ENCODE results near the gene SHCBP1L.

The SHCBP1L gene

DNA sequence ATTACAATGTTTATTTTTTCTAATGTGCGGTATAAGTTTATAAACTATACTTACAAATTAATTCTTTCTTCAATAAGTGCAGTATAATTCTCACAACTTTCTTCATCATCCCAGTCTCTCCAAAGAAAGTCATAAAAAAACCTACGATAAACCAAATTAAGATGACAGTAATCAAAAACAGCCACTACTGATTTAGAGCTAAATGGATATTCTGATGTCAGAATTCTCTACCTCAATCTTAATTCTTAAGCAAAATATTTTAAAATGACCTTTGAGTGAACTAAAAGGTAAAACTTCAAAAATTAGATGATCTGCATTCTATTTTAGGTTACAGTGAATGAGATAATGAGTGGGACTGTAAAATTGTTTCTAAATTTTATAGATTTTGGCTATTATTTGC is 13.6 kb downstream of the SHCBP1L start:
- no peaks in the 10 kb centered on the region for H3K27me3 ChIP-seq (ENCODE audit: insufficient read depth, low read length)
- no peaks in the 10 kb centered on the region for H3K36me3 ChIP-seq (ENCODE audit: insufficient read depth, low read length)
- no peaks in the 10 kb centered on the region for H3K79me2 ChIP-seq (ENCODE audit: insufficient read depth, low read length)
- H3K9me3 ChIP-seq (ENCODE audit: low read length) = peaks cover 6% of the 10 kb centered on the region; the same call in 1 of the 2 replicates
- no peaks in the 10 kb centered on the region for H3K4me1 ChIP-seq (ENCODE audit: insufficient read depth, low read length, severe bottlenecking)
- TF ChIP-seq EZH2 (IDR thresholded peaks at IDR 0.05; ENCODE audit: borderline replicate concordance, low read length) = no peak
- no peak for TF ChIP-seq CTCF (IDR thresholded peaks at IDR 0.05; ENCODE audit: low read length)
- H2AFZ ChIP-seq (ENCODE audit: low read length) = no peak overlapping the region
- no peaks in the 10 kb centered on the region for H3F3A ChIP-seq (ENCODE audit: insufficient read depth, low read length)
- H3K4me3 ChIP-seq (ENCODE audit: low read depth, low read length, poor library complexity, severe bottlenecking) = no peak overlapping the region
- no peaks in the 10 kb centered on the region for H3K9me2 ChIP-seq (ENCODE audit: low read depth, low read length)
- H4K20me1 ChIP-seq (ENCODE audit: insufficient read depth, low read length) = no peaks in the 10 kb centered on the region
- no peak overlapping the region for H3K4me2 ChIP-seq (ENCODE audit: low read length)
- no peak overlapping the region for H3K27ac ChIP-seq (ENCODE audit: low read depth, low read length, poor library complexity, severe bottlenecking)
- H3K9ac ChIP-seq (ENCODE audit: low read length) = no peak overlapping the region

DNA sequence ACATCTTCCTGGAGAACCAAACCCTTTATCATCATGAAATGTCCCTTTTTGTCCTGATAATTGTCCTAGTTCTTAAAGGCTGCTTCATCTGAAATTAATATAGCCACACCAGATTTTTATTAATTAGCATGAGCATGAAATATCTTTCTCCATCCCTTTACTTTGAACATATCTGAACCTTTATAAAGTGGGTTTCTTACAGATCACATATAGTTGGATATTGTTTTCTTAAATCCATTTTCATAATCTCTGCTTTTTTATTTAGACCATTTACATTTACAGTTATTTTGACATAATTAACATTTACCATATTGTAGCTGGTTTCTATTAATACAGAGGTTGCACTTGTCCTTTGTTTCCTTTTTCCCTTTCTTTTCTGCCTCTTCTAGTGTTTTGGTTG is 17.2 kb downstream of the SHCBP1L start:
- Histone ChIP-seq H3K4me2 (ENCODE audit: low read length) (no peak overlapping the region), H2AFZ (ENCODE audit: low read length) (no peak overlapping the region), H3F3A (ENCODE audit: insufficient read depth, low read length) (no peaks in the 10 kb centered on the region), H3K4me1 (ENCODE audit: insufficient read depth, low read length, severe bottlenecking) (no peaks in the 10 kb centered on the region), H3K9ac (ENCODE audit: low read length) (no peak overlapping the region), H4K20me1 (ENCODE audit: insufficient read depth, low read length) (no peaks in the 10 kb centered on the region), H3K36me3 (ENCODE audit: insufficient read depth, low read length) (no peaks in the 10 kb centered on the region), H3K27ac (ENCODE audit: low read depth, low read length, poor library complexity, severe bottlenecking) (no peak overlapping the region), H3K79me2 (ENCODE audit: insufficient read depth, low read length) (no peaks in the 10 kb centered on the region), H3K9me3 (ENCODE audit: low read length) (peaks cover 6% of the 10 kb centered on the region; the same call in 1 of the 2 replicates), H3K9me2 (ENCODE audit: low read depth, low read length) (no peaks in the 10 kb centered on the region), H3K27me3 (ENCODE audit: insufficient read depth, low read length) (no peaks in the 10 kb centered on the region), H3K4me3 (ENCODE audit: low read depth, low read length, poor library complexity, severe bottlenecking) (no peak overlapping the region)
- TF ChIP-seq CTCF (IDR thresholded peaks at IDR 0.05; ENCODE audit: low read length) (no peak), EZH2 (IDR thresholded peaks at IDR 0.05; ENCODE audit: borderline replicate concordance, low read length) (no peak)

- Histone ChIP-seq H3K9ac (ENCODE audit: low read length) (no peak overlapping the region), H3K9me2 (ENCODE audit: low read depth, low read length) (no peaks in the 10 kb centered on the region), H3K4me3 (ENCODE audit: low read depth, low read length, poor library complexity, severe bottlenecking) (no peak overlapping the region), H3K4me2 (ENCODE audit: low read length) (no peak overlapping the region), H3K36me3 (ENCODE audit: insufficient read depth, low read length) (no peaks in the 10 kb centered on the region), H3F3A (ENCODE audit: insufficient read depth, low read length) (no peaks in the 10 kb centered on the region; the same call in 1 of the 2 replicates), H3K27ac (ENCODE audit: low read depth, low read length, poor library complexity, severe bottlenecking) (no peak overlapping the region), H3K79me2 (ENCODE audit: insufficient read depth, low read length) (no peaks in the 10 kb centered on the region), H3K27me3 (ENCODE audit: insufficient read depth, low read length) (no peaks in the 10 kb centered on the region), H3K4me1 (ENCODE audit: insufficient read depth, low read length, severe bottlenecking) (peaks cover 36% of the 10 kb centered on the region), H3K9me3 (ENCODE audit: low read length) (peaks cover 6% of the 10 kb centered on the region; the same call in 1 of the 2 replicates), H4K20me1 (ENCODE audit: insufficient read depth, low read length) (no peaks in the 10 kb centered on the region), H2AFZ (ENCODE audit: low read length) (no peak overlapping the region)
- TF ChIP-seq CTCF (IDR thresholded peaks at IDR 0.05; ENCODE audit: low read length) = no peak
- TF ChIP-seq EZH2 (IDR thresholded peaks at IDR 0.05; ENCODE audit: borderline replicate concordance, low read length) = no peak
Observed at GRCh38 chr1:182930985-182931384, 22.0 kb downstream of the SHCBP1L start.

Data from OCI-LY1 (cell line).